Renal pelvis (tissue), 4 donors: ENCODE results near the gene OVOL2. TPM values are rescaled to one million over a fixed set of nuclear protein-coding genes. Genes with fewer than 3 reads are reported as not detected.
"Not testable (repeated sequence)": the region's sequence is repeated elsewhere in the genome, so short reads cannot be mapped to it uniquely, and the experiment has no call there.

Source experiments
- DNase-seq: peaks from one replicate; pipeline ENCODE4 v3.0.0-alpha.2; 2013
- polyA plus RNA-seq, 3 donors: library from polyadenylated mRNA; unstranded; fragments of 120-200 nt; gene quantifications; one replicate each; pipeline ENCODE4 v1.2.1, GENCODE V29; 2013; ENCODE audit not compliant: insufficient read length in 3 of 3

The OVOL2 gene
- polyA plus RNA-seq, 3 donors, result 1.0 to 1.5 (median 1.1) TPM

- no peak for DNase-seq
Measured at GRCh38 chr20:18059603-18060002, 1.9 kb upstream of the OVOL2 start.

- peak; percentile 29 for DNase-seq
Measured at GRCh38 chr20:18058661-18059467, 1.1 kb upstream of the OVOL2 start.

DNA sequence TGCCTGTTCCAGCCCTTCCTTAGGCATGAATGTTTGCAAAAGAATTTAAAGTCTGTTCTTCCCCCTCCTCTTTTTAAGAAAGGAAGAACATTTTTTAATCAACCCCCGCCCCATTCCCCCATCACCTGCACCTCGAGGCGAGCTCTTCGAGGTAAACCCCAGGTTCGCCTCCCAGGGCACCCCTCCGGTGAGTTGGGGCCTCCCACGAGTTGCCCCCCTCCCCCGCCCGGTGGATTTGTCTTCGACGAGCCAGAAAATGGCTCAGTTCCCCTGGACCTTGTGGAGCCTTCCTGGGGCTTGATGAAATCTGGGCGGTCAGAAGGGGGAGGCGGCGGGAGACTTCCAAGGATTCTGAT is 256 bp upstream of the OVOL2 start:
- DNase-seq, result no peak

DNA sequence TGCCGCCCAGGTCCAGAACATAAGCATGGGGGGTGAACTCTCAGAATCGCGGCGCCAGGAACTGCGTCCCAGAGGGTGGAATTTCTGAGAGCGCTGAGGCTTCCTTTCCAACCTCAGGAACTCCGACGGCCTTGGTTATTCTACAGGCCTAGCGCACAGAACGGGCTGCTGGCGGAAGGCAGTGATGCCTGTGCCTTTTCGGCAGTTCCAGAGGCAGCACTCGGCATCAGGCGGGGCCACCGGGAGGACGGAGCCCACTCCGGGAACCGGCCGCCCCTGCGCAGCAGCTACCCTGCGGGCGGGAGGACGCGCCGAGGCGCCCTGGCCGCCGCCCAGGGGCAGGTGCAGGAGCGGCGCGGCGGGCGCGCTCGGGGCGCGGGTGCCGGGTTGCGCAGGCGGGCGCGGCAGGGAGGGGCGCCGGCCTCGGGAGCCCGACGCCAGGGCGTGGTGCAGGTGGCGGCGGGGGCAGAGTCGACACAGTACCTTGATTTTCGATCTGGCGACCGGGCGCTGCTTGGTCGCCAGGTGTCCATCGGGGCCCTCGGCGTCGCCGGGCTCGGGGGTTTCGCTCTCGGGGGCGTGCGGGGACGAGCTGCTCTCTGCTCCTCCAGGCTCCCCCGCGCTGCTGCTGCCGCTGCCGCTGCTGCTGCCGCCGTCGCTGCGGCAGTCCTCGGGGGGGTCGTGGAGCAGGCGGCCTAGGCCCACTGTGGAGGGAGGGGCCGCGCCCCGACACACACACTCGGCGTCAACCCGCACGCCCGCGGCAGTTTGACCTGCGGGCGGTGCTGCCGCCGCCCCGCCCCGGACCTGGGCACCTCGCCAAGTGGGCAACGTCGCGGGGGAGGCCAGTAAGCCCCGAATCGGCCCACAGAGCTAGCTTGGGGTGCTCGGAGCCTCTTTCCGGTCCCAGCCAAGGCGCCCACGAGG is 1.3 kb downstream of the OVOL2 start:
- DNase-seq, result no peak

- no peak for DNase-seq
Measured at GRCh38 chr20:18055261-18055660, 2.5 kb downstream of the OVOL2 start.

GRCh38 chr20:18052856-18053255 is 4.9 kb downstream of the OVOL2 start:
- DNase-seq, result no peak

DNA sequence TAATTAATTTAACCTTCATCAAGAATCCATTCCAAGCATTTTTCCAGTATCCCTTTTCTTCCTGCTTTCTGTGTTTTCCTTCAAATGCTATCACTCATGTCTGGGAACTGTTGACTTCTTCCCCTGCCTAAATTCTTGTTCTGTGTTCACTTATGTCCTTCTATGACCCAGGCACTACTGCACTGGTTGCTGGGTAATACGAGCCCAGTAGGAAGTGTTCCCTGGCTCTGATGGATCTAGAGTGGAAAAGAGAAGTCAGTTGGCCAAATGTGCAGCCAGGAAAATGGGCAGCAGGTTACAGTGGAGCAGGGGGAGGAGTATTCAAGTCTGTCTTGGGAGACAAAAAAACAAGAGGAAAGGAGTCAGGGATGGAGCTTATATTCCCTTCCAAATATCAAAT is 7.1 kb downstream of the OVOL2 start:
- DNase-seq, result no peak

DNA sequence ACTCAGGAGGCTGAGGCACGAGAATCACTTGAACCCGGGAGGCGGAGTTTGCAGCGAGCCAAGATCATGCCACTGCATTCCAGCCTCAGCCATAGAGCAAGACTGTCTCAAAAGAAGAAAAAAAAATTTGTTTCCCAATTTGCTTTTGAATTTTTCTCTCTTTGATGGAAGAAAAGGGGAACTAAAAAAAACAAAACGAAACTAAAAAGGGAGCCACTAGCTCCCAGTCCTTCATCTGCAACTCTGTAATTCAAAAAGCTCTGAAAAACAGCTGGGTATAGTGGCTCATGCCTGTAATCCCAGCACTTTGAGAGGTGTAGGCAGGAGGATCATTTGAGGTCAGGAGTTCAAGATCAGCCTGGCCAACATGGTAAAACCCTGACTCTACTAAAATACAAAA is 9.5 kb downstream of the OVOL2 start:
- DNase-seq, result no peak

DNA sequence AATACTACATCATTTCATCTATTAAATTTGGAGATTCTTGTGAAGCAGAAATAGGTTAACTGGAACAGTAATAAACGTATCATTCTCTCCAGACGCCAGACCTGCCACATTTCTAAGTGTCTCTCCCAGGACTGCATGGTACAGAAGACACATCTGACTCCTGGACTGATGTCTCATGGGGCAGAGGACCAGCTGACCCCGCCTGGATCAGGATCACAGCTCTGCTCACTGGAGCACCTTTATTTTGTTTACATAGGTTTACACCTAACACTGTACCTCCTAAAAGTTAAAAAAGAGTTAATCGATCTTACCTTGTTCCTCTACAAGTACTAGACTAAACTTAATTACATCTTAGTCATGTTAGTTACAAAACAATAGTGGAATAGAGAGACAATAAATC is 11.2 kb downstream of the OVOL2 start:
- DNase-seq, result no peak

DNA sequence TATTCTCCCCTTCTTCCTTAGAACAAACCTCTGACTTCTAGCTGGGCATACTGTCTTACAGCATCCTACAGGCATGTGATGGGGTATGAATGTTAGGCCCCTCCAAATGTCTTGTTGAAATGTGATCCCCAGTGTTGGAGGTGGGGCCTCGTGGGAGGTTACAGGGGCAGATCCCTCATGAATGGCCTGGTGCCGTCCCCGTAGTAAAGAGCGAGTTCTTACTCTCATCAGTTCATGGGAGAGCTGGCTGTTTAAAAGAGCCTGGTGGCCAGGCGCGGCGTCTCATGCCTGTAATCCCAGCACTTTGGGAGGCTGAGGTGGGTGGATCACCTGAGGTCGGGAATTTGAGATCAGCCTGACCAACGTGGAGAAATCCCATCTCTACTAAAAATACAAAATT is 15.5 kb downstream of the OVOL2 start:
- no peak for DNase-seq

DNA sequence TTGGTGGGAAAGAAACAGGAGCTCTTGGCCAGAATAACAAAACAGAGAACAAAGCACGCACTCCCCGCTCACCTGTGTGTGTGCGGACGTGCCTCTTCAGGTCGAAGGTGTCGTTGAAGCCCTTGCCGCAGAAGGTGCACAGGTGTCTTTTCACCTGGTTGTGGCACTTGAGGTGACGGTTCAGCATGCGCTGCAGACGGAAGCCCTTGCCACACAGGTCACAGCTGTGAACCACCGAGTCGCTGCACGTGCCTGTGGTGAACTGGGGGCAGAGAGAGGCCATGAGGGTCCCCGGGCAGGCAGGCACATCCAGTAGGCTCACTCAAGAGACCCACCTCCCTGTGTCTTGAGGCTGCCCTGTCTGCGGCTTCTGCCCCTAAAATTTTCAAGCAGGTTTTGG is 16.3 kb downstream of the OVOL2 start:
- no peak for DNase-seq

DNA sequence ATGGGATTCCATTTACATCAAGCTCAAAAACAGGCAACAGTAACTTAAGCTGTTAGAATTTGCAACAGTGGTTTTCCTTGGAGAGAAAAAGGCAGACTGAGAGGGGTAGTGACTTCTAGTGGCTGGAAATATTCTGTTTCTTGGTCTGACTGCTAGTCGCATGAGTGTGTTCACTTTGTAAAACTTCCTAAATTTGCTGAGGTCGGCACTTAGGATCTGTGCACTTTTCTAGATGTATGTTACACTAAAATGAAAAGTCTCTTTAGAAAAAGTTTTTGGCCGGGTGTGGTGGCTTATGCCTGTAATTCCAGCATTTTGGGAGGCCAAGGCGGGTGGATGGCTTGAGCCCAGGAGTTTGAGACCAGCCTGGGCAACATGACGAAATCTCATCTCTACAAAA is 18.7 kb downstream of the OVOL2 start:
- DNase-seq, result no peak

DNA sequence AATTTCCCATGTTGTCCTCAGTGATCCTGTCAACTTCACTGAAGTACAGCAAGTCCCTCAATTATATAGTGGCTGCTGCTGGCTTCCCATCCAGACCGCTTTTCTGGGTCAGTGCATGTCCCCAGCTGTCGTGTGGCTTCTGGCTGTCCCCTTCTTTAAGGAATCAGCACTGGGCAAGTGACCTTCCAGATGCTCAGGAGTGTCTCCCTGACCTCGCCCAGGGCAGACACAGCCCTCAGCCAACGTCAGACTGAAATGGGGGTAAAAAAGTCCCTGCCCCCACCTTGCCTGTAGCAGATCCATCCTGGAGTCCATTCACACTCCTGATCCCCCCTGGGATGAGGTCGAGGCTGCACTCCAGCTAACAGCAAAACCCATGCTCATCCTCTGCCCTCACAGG is 23.7 kb downstream of the OVOL2 start:
- DNase-seq, result no peak

DNA sequence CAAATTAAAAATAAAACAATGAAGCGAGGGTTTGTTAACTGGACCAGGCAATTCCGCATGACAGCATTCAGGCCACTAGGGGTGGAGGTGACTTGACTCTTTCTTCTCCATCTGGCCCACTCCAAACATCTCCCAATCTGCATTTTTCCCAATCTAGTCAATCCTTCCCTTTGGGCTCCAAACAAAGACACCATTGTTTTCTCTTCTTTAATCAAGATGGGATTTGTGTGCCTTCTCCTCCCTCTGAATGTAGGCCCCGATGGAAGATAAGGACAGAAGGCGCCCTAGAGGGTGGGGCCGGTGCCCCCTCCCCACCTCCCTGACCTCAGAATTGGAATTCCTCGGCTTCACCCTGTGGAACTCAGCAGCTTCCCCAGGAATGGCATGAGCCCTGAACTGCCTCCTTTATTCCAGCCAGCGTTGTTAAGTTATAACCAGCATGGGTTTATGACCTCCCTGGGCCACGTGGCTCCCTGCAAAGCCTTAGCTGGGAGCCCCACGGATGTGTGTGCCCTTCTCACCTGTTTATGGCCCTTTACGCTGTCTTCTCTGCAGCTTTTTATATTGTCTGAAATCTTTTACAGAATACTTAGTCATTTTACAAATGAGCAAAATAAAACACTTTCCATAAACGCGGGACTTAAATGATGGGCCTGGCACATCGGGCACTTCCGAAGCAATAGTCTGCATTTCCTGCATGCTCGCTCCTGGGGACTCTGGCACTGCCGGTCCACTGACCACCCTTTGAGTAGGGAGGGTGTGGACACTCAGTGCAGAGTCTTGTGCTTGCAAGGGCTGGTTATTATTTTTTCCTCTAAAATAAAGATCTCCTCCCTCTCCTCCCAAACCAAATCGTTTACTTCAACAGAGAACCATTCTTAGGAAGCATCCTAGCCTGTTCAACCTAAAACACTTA is 24.5 kb downstream of the OVOL2 start:
- no peak for DNase-seq

- no peak for DNase-seq
Measured at GRCh38 chr20:18031888-18032509, 25.7 kb downstream of the OVOL2 start.

DNA sequence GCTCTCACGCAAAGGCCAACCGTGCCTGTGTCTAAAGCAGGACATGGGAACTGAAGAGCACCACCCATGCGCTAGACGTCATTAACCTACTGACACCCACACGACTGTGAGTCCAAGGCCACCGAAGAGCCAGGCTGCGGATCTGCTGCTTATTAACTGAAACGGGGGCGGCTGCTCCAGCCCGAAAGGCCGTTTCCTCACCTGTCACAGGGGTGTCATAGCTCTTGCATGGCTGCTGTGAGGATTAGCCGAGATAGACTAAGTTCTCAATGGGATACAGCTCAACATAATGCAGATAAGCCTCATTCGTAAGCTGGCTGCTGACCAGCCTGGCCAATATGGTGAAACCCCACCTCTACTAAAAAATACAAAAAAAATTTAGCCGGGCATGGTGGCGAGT is 26.7 kb downstream of the OVOL2 start:
- no peak for DNase-seq

GRCh38 chr20:18030020-18030419 is 27.7 kb downstream of the OVOL2 start:
- DNase-seq, result no peak

DNA sequence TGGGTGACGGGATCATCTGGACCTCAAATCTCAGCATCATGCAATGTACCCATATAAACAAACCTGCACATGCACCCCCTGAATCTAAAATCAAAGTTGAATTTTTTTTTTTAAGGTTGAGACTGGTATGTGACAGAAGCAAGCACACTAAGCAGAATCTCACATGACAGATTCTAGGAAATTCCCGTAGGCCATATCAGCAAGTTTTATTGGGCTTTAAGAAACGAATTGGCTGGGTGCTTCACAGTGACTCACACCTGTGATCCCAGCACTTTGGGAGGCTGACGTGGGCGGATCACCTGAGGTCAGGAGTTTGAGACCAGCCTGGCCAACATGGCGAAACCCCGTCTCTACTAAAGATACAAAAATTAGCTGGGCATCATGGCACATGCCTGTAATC is 30.7 kb downstream of the OVOL2 start:
- DNase-seq, result not testable (repeated sequence)

DNA sequence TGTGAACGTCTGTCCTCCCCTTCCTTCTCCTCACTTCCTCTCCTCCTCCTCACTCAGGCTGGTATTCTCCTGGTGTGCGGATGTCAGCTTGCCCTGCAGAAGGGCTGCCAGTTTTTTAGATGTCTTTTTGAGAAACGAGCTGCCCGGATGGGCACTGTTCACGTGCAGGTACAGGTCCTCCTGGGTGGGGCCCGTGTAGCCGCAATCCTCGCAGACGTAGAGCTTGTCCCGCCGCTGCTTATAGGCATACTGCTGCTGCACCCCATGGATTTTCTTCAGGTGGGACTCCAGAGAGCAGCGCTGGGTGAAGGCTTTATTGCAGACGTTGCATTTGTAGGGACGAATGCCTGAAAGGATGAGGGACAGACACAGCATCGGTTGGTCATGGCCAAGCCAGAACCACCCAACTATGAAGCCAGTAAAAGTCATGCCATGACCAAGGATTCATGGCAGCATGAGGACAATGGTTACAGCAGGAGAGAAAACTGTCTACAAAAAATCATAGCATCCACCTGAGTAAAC is 33.0 kb downstream of the OVOL2 start:
- DNase-seq, result no peak

DNA sequence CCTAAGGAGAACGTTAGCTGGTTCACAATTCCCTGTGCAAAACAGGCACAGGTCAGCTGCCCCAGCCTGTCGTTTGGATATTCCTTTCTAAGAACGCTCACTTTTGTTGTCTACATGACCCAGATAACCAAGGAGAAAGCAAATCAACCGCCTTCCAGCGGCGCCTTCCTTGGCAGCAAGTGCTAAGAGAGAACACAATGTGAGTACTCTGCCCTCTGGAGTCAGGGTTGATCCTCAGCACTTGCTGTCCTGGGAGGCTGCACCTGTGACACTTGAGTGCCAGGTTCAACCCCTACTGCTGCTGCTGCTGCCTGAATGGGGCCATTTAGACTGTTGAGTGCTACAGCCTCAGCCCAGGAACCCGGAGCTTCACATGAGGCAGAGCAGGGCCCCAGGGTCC is 36.8 kb downstream of the OVOL2 start:
- DNase-seq, result no peak

DNA sequence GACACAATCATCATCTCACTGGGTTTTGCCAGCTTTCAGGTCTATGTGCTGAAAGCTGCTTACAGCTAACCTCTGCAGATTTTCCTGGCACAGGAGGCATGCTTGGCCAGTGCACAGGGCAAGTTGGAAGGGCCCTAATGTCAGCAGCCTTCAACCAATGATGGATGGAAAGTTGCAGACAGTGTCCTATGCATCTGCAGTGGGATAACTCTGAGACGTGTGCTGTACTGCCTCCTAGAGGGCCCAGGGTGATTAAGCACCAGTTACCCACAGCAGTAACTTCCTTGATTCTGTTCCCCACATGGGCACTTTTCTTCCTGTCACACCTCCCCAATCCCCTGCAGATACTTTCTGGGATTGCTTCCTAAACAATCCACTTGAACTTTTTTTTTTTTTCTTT is 38.6 kb downstream of the OVOL2 start:
- DNase-seq, result no peak
